NCI-H345 treated with DMSO at 0.1 percent for 48 hours (cell line): ENCODE results near the gene NECTIN4.
"Not testable (repeated sequence)": the region's sequence is repeated elsewhere in the genome, so short reads cannot be mapped to it uniquely, and the experiment has no call there.

Experiments
- DNase-seq: peaks from one replicate; lab custom pipeline; 2025; ENCODE audit not compliant: unreplicated experiment; lab: John Stamatoyannopoulos, UW

Gene NECTIN4

DNA sequence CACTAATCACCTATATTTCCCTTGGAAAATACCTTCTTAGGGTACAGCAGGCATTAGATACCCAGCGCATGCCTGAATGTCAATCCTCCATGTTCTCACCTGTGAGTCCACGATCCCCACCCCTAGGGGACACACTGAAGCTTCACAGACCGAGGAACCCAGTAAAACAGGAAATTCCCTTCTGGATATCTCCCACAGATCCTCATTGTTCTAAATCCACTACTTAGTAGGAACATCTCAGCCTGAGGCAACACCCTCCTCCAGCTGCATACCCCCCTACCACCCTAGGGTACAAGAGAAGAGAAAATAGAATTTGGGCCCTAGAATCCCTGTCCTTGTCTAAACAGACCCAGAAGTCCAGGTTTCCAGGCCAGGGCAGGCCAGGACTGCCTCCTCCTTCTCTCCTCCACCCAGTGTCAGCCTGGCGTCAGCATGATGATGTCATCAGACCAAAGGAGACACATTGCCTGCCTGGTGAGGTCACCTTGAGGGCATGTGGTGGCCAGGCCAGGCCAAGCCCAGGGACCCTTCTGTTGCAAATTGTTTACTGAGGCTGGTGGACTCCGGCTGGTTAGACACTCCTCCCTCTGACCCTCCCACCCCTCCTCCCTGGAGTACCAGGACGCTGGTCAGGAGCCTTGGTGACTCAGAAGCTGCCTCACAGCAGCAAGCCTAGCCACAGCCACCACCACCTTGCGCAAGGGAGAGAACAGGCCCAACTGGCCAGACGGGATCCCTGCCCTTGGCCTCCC, 6.2 kb downstream of the NECTIN4 start:
- no peak for DNase-seq

DNA sequence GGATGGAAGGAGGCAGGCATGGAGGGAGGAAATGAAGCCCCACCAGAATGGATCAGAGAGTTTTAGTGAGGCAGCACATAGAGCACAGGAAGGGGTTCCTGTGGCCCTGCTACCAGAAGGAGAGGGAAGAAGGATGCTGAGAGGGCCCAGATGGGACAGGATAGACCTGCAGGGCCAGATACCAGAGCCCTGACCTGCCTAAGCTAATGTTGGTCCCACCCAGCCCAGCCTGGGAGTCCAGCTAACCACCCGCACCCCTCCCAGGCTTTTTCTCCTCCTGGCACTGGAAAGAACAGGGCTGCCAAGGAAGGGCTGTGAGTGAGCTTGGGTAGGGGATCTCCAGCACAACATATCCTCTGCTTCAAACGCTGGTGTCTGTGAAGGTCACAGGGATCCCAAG, 6.9 kb downstream of the NECTIN4 start:
- DNase-seq = no peak

DNA sequence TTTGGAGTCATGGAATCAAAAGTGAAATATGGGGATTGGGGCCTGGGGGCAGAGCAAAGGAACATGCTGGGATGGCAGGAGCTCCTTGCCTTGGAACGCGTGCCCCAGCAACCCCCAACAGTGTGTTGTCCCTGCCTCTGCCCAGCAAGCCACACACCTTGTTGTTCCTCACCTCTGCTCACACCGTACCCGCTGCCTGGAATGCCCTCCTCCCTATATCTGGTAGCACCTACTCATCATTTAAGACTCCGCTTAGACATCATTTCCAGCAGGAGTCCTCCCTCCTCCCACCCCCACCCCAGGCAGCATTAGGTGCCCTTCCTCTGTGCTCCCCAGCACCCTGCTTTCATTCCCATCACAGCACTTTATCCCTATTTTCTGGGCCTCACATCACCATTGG, 7.8 kb downstream of the NECTIN4 start:
- DNase-seq = no peak

- DNase-seq = no peak
Measured at GRCh38 chr1:161080441-161081405, 8.6 kb downstream of the NECTIN4 start.

GRCh38 chr1:161079436-161080110, 9.8 kb downstream of the NECTIN4 start:
- DNase-seq = no peak

- no peak for DNase-seq
Measured at GRCh38 chr1:161077426-161077825, 11.9 kb downstream of the NECTIN4 start.

DNA sequence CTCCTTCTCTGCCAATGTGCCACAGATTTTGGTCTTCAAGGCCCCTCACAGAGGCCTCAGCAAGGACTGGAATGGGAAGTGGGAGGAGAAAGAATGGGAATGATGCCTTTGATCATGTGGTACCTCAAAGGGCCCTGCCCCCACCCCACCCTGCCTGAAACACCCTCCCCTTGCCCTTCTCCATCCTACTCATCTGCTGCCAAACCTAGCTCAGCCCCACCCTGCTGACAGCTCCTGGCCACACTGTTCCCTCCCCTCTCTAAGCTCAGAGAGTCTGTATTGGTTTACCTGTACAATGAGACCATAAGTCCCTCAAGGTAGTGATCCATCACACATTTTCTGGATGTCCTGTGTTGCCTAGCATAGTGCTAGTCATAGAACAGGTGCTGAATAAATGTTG, 12.9 kb downstream of the NECTIN4 start:
- no peak for DNase-seq

DNA sequence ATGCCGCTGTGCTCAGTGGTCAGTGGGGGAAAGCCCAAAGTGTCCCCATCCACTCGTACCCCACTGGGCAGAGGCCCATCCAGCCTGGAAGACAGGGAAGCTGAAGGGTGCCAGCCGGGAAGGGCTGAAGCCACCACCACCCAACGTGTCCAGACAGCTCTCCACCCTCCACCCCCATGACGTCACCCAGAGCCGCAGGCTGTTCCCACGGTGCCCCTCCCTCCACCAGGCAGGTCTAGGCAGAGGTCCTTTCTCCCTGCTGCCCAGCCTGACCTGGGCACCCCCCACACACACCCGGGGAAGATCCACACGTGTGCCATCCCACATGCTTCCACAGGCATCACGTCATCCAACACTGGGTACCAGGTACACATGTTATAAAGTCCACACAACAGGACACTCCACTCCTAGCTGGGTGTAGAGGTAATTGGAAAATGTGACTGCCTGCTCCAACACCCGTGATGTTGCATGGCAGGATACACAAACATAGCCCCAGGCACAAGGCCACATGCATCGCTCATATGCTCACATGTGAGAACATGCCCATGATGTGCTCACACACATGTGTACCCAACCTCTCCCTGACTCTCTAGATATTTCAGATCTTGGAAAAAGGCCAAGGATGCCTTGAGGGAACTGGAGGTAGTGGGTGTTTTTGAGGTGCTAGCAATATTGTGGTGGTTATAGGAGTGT, 14.5 kb downstream of the NECTIN4 start:
- DNase-seq = no peak

- no peak for DNase-seq
Measured at GRCh38 chr1:161073474-161074121, 15.8 kb downstream of the NECTIN4 start.

DNA sequence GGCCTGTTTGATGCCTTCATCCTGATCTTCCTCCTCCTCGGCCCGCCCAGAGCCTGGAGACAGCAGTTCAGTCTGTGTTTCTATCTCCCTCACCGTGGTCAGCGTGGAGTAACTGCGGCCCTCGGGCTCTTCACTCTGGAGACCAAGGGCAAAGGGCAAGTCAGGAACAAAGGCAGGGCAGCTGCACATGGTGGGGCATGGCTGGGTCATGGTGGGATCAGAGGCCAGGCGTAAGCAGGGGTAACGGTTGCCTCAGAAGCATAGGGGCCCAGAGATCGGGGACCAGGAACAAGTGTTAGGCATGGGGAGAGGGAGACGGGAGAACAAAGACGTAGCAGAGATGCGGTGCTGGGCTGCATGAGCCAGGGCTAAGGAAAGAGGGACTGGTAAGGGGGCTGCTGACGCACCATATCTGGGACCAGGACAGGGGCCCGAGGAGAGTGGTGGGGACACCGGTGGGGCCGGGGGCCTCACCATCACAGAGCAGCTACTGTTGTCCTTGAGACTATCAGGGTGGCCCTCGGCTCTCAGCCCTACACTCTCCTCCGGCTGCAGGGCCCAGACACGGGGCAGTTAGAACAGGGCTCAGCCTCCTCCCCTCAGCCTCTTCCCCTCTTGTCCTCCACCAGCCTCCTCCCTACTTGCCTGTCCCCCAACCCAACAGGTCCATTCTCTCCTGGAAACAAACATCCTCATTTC, 16.5 kb downstream of the NECTIN4 start:
- no peak for DNase-seq

DNA sequence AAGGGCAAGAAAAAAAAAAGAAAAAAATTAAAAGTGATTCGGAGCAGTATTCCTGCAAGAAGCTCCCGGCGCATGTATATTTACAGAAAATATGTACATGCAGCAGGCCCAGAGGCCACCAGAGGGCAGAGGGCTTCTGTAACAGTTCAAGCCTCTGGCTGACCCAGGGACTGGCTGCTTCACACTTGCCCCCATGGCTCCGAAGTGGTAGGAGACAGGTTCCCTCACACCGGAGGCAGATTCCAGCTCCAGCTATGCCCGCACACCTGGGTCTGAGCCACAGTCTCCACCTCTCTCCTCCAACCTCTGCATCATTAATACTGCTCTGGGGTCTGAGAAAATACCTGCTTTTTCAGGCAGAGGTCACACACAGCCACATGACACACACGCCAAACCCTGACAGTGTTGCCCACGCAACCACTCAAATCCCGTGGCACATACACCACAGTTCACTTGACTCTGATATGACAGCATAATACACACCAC, 17.4 kb downstream of the NECTIN4 start:
- DNase-seq = no peak

DNA sequence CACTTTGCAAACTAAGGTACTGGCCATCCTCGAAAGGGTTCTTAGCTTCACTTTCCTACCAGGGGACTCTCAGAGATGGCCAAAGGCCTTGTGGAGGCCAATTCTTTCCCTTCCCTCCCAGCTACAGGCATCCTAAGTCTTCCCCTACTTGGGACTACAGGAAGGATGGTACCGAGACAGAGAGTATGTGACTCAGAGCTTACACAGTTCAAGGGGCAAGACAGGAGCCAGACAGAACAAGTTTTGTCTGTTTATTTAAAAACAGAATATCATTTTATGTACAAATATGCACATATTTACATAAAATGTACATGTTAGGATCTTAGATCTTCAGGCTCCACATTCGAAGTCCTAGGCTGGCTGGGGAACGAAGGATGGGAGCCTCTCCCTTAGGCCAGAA, 18.6 kb downstream of the NECTIN4 start:
- no peak for DNase-seq

GRCh38 chr1:161069731-161070270, 19.6 kb downstream of the NECTIN4 start, which contains the start of gene ARHGAP30:
ARHGAP30 (minus strand) TSS chr1:161069891; CDS start chr1:161069624, 267 bp downstream.
- no peak for DNase-seq

DNA sequence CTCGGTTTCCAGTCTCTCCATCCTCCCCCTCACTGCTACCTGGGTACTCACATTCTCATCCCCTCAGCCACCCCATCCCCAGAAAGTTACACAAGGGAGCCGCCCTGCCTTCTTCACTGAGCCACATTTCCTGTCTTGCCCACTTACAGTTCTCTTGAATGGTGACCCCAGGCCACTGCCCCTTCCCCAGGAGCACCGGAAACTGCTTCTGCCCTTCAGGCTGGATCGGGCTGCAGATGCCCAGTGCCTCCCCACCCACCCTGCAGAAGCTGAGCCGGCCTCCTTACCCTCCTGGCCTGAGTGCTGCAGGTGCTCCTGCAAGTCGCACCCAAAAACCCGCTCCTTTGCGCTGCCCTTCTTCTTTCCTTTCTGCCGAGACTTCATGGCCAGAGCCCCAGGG, 20.1 kb downstream of the NECTIN4 start:
- DNase-seq = no peak

DNA sequence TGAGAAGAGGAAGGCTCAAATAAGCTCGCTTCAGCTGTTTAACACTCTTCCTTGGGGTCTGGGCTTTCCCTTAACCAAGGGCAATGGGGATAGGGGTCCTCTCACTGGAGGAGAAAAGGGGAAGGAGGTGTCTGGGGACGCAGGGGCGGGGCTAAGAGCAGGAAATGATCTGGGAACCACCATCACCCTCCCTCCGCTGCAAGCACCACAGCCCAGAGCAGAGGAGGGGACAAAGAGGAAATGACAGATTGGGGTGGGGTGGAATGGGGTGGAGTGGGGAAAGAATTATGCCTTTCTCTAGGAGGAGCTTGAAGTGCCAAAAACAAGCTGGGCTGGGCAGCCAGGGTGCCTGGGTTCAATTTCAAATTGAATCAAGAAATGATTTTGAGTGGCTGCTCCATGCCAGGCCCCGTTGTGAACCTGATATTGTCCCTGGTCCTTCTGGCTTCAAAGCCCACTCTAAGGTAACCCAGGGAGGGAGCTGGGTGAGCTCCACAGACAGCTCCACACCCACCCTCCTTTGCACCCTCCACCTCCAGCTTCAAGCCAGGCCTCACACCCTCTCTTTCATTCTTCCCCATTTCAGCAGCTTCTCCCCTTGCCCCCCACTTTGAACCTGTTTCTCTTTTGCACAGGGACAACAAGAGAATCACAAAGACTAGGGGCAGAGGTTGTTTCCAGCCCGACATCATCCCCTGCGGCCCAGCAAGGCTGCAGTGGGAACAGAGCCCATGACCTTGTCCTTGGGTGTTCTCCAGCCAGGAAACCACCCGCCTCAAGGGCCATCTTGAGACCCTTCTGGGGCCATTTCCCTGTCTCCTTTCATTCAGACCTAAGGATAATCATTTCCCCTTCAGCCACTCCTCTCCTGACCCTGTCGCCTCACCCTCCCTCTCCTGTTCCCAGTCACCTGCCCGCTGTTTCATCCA, 20.8 kb downstream of the NECTIN4 start:
- DNase-seq = no peak

DNA sequence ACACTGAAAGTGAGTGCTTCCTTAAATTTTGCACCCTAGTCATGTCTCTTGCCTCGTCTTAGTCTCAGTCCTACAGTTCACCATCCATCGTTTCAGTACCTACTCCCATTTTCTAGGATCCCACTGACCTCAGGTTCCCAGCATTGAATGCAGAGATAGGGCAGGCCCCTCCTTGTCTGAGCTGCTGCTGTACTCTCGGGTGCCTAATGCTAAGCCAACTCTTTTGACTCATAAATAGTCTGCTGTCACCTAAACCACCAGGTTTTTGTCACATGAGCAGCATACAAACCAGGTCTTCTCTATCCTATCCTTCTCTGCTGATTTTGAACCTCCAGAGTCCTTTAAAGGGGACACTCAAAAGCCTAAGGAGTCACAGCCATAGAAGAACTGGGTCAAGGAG, 22.7 kb downstream of the NECTIN4 start:
- DNase-seq = no peak

- DNase-seq = not testable (repeated sequence)
Measured at GRCh38 chr1:161065681-161066080, 23.7 kb downstream of the NECTIN4 start.

GRCh38 chr1:161063936-161064335, 25.4 kb downstream of the NECTIN4 start:
- not testable (repeated sequence) for DNase-seq
